Gastrocnemius medialis (tissue), 4 donors: ENCODE data around the gene OTOG.

Source experiments
- POLR2A ChIP-seq, 2 donors: fragments of 450-650 bp; IDR thresholded peaks; one replicate each; pipeline ENCODE4 v1.6.1; 2017; ENCODE audit warnings: antibody characterized with exemption in 2 of 2, mild to moderate bottlenecking in 2 of 2, moderate library complexity in 2 of 2
- TF ChIP-seq, protein P1 (sequence below), 5 experiments: fragments of 450-650 bp in 3 of 5; fragments of 200-600 bp in 2 of 5; sonication (generic) in 2 of 5; IDR thresholded peaks in 4 of 5; conservative IDR thresholded peaks in 1 of 5; 1 replicate in 4 of 5; 2 replicates in 1 of 5; pipeline ENCODE4 v1.5.1; 2016 to 2019; ENCODE audit warnings: antibody characterized with exemption in 5 of 5, mild to moderate bottlenecking in 3 of 5, moderate library complexity in 3 of 5

DNA sequence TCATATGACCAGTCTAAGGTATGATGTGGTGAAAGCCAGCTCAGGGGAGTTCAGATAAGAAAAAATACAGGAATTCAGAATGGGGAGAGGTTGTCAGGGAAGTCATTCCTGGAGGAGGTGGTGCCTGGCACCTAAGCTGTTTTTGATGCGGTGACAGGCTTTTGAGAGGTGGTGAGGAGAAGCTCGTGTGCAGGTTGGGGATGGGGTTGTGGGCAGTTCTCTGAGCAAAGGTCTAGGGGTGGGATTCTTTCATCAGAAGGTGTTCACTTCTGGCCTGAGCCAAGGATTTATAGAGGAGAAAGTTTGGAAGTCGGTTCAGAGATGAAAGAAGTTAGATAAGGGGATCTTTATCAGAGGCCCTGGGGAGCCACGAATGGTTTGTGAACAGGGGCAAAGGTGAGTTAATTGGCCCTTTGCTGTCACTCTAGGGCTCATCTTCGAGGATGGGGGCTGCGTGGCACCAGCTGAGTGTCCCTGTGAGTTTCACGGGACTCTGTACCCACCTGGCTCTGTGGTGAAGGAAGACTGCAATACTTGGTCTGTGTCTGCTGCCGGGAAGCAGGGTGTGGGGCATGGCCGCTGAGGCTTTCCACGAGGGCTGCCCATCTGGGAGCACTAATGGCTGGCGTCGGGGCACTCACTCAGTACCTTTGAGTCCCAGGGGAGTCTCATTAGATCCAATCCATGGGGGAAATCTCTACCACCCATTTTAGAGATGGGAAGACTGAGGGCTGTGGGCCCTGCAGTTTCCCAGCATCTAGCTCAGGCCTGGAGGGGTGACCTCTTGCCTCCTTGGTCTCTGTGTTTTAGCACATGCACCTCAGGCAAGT, 13.4 kb downstream of the OTOG start:
- TF ChIP-seq, protein P1, sequence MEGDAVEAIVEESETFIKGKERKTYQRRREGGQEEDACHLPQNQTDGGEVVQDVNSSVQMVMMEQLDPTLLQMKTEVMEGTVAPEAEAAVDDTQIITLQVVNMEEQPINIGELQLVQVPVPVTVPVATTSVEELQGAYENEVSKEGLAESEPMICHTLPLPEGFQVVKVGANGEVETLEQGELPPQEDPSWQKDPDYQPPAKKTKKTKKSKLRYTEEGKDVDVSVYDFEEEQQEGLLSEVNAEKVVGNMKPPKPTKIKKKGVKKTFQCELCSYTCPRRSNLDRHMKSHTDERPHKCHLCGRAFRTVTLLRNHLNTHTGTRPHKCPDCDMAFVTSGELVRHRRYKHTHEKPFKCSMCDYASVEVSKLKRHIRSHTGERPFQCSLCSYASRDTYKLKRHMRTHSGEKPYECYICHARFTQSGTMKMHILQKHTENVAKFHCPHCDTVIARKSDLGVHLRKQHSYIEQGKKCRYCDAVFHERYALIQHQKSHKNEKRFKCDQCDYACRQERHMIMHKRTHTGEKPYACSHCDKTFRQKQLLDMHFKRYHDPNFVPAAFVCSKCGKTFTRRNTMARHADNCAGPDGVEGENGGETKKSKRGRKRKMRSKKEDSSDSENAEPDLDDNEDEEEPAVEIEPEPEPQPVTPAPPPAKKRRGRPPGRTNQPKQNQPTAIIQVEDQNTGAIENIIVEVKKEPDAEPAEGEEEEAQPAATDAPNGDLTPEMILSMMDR (IDR thresholded peaks at IDR 0.05 in 4 of 5, conservative IDR thresholded peaks at IDR 0.05 in 1 of 5), result no peak
- no peak for TF ChIP-seq POLR2A (IDR thresholded peaks at IDR 0.05)
